SHP77 treated with DMSO at 0.1 percent for 48 hours (cell line): ENCODE measurements around the gene ACYP1.

Experiments used
- DNase-seq: peaks from one replicate; lab custom pipeline; 2025; lab: John Stamatoyannopoulos, UW

Gene ACYP1

GRCh38 chr14:75040507-75040906 lies 23.3 kb downstream of the ACYP1 start:
- no peak for DNase-seq

GRCh38 chr14:75032939-75033338 lies 30.9 kb downstream of the ACYP1 start:
- DNase-seq: no peak

- DNase-seq: no peak
These were observed 33.7 kb downstream of the ACYP1 start for GRCh38 chr14:75030147-75030546.

GRCh38 chr14:75025876-75026275 lies 37.9 kb downstream of the ACYP1 start:
- DNase-seq: no peak

- no peak for DNase-seq
These were observed 38.7 kb downstream of the ACYP1 start for GRCh38 chr14:75025082-75025481.

- no peak for DNase-seq
These were observed 40.7 kb downstream of the ACYP1 start for GRCh38 chr14:75023108-75023507.

GRCh38 chr14:75022655-75023054 lies 41.2 kb downstream of the ACYP1 start:
- no peak for DNase-seq

- DNase-seq: no peak
These were observed 45.1 kb downstream of the ACYP1 start for GRCh38 chr14:75018694-75019093.

GRCh38 chr14:75016815-75017214 lies 47.0 kb downstream of the ACYP1 start:
- no peak for DNase-seq

- DNase-seq: no peak
These were observed 48.3 kb downstream of the ACYP1 start for GRCh38 chr14:75015496-75015895.

- DNase-seq: no peak
These were observed 50.5 kb downstream of the ACYP1 start for GRCh38 chr14:75013290-75013689.

GRCh38 chr14:75011356-75011994 lies 52.3 kb downstream of the ACYP1 start:
- DNase-seq: no peak

- DNase-seq: no peak
These were observed 53.2 kb downstream of the ACYP1 start for GRCh38 chr14:75010472-75011093.

GRCh38 chr14:75009176-75009575 lies 54.6 kb downstream of the ACYP1 start:
- no peak for DNase-seq

GRCh38 chr14:75005357-75005756 lies 58.5 kb downstream of the ACYP1 start:
- no peak for DNase-seq

- no peak for DNase-seq
These were observed 60.4 kb downstream of the ACYP1 start for GRCh38 chr14:75003250-75004027.
